SK-N-SH (cell line): ENCODE measurements around the gene PFKM.
"Not testable (repeated sequence)": the region's sequence is repeated elsewhere in the genome, so short reads cannot be mapped to it uniquely, and the experiment has no call there.

ENCODE experiments used
- CTCF ChIP-seq: fragments of 200-600 bp; sonication (generic); IDR thresholded peaks from 2 replicates; pipeline ENCODE4 v1.6.1; 2017; ENCODE audit warnings: antibody characterized with exemption, mild to moderate bottlenecking, moderate library complexity
- MAX ChIP-seq: IDR thresholded peaks from 2 replicates; pipeline ENCODE4 v1.4.0; 2012; ENCODE audit warnings: low read depth
- MEF2A ChIP-seq: IDR thresholded peaks from 2 replicates; pipeline ENCODE4 v1.4.0; 2012; ENCODE audit warnings: low read depth, borderline replicate concordance
- POLR2AphosphoS5 ChIP-seq: IDR thresholded peaks from 2 replicates; pipeline ENCODE4 v1.6.1; 2012; ENCODE audit warnings: low read depth, low read length
- RAD21 ChIP-seq: IDR thresholded peaks from 2 replicates; pipeline ENCODE4 v1.6.1; 2012; ENCODE audit warnings: mild to moderate bottlenecking, low read length
- REST ChIP-seq: IDR thresholded peaks from 2 replicates; pipeline ENCODE4 v1.6.1; 2012; ENCODE audit warnings: mild to moderate bottlenecking, low read depth, low read length, moderate library complexity

- TF ChIP-seq RAD21, MEF2A, CTCF, POLR2AphosphoS5, REST, MAX: not testable (repeated sequence)
These were observed 7.9 kb upstream of the PFKM start for GRCh38 chr12:48111312-48111693.
